Smooth muscle cell (in vitro differentiated cells): ENCODE results near the gene UTP14C. TPM values are rescaled to one million over a fixed set of nuclear protein-coding genes. Genes with fewer than 3 reads are reported as not detected.
A peak's percentile ranks its signal among the peaks of the same experiment; 100 is the strongest.

Source experiments
- DNase-seq: peaks from one replicate; lab custom pipeline; 2025; ENCODE audit not compliant: unreplicated experiment; lab: John Stamatoyannopoulos, UW
- H2AFZ ChIP-seq: fragments of 200-600 bp; sonication (generic); 2 replicates; pipeline ENCODE4 v1.6.0; 2016; ENCODE audit warnings: antibody characterized with exemption, low read depth, mild to moderate bottlenecking
- H3F3A ChIP-seq: fragments of 200-600 bp; sonication (generic); 2 replicates; pipeline ENCODE4 v1.6.0; 2017; ENCODE audit warnings: antibody characterized with exemption, low read depth
- H3K27ac ChIP-seq: fragments of 200-600 bp; sonication (generic); 2 replicates; pipeline ENCODE4 v1.5.1; 2016; ENCODE audit warnings: low read depth, mild to moderate bottlenecking
- H3K27me3 ChIP-seq: fragments of 200-600 bp; sonication (generic); 2 replicates; pipeline ENCODE4 v1.6.1; 2016; ENCODE audit warnings: low read depth, mild to moderate bottlenecking
- H3K36me3 ChIP-seq: fragments of 200-600 bp; sonication (generic); 2 replicates; pipeline ENCODE4 v1.5.1; 2016; ENCODE audit warnings: low read depth
- H3K4me1 ChIP-seq: fragments of 200-600 bp; sonication (generic); 2 replicates; pipeline ENCODE4 v1.5.1; 2016; ENCODE audit warnings: low read depth
- H3K4me2 ChIP-seq: fragments of 200-600 bp; sonication (generic); 2 replicates; pipeline ENCODE4 v1.6.0; 2016; ENCODE audit warnings: mild to moderate bottlenecking
- H3K4me3 ChIP-seq: fragments of 200-600 bp; sonication (generic); 2 replicates; pipeline ENCODE4 v1.5.1; 2016; ENCODE audit warnings: mild to moderate bottlenecking
- H3K79me2 ChIP-seq: fragments of 200-600 bp; sonication (generic); 2 replicates; pipeline ENCODE4 v1.6.0; 2016; ENCODE audit warnings: low read depth, mild to moderate bottlenecking
- H3K9ac ChIP-seq: fragments of 200-600 bp; sonication (generic); 2 replicates; pipeline ENCODE4 v1.6.0; 2016; ENCODE audit warnings: low read depth
- H3K9me3 ChIP-seq: fragments of 200-600 bp; sonication (generic); replicated peaks from 2 replicates; pipeline ENCODE4 v1.5.1; 2016; ENCODE audit warnings: low read depth
- H4K20me1 ChIP-seq: fragments of 200-600 bp; sonication (generic); 2 replicates; pipeline ENCODE4 v1.6.0; 2016; ENCODE audit warnings: low read depth
- WGBS: methylation state at CpG from one replicate; pipeline ENCODE4 v1.1.7; 2016; ENCODE audit warnings: low lambda C conversion rate; 5-methylcytosine and 5-hydroxymethylcytosine counted together
- polyA plus RNA-seq: library from polyadenylated mRNA; unstranded; fragments of >200 nt; fragmentation: Nextera tagmentation; extraction: Ambion mirVana; gene quantifications from 2 replicates; pipeline ENCODE4 v1.2.1, GENCODE V29; 2016
- total RNA-seq: library from RNA; depleted of rRNA; stranded (reverse); fragments of >200 nt; gene quantifications from 2 replicates; pipeline ENCODE4 v1.2.3, GENCODE V29; 2014
- TF ChIP-seq, protein P1 (sequence below): fragments of 200-600 bp; sonication (generic); IDR thresholded peaks from 2 replicates; pipeline ENCODE4 v1.5.1; 2017; ENCODE audit warnings: borderline replicate concordance, mild to moderate bottlenecking, antibody characterized with exemption; ENCODE audit not compliant: insufficient read depth, poor library complexity, severe bottlenecking

Gene UTP14C
- total and polyA plus RNA-seq, 2 experiments from 2014 or later = 8.1 to 18.3 TPM

DNA sequence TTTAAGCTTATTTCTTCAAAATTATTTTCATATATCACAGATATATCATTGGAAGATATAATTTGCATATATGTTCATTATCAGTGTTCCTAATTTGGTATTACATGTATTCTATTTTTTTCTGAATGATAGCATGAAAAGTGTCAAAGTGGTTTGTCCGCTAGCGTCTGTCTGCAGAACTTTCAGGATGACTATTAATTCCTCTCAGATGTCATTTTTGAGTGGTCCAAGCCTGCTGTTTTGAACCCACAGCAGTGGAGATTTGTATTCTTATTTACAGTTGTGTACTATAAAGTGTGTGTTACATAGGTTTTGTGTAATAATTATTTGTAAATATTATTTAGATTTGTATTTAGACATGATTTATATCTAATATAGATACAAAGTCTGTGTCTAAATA is 8.5 kb downstream of the UTP14C start:
- no peak overlapping the region for H3K4me3 ChIP-seq
- H4K20me1 ChIP-seq = no peaks in the 10 kb centered on the region
- H3K27me3 ChIP-seq = no peaks in the 10 kb centered on the region
- H3K4me1 ChIP-seq = no peaks in the 10 kb centered on the region
- H3K4me2 ChIP-seq = no peak overlapping the region
- peaks cover 12% of the 10 kb centered on the region for H3K36me3 ChIP-seq
- no peak overlapping the region for H3K9ac ChIP-seq
- peaks cover 7% of the 10 kb centered on the region for H3F3A ChIP-seq
- H3K9me3 ChIP-seq = peaks cover 3% of the 10 kb centered on the region
- no peaks in the 10 kb centered on the region for H3K79me2 ChIP-seq
- no peak overlapping the region for H2AFZ ChIP-seq
- no peak for DNase-seq
- TF ChIP-seq, protein P1, sequence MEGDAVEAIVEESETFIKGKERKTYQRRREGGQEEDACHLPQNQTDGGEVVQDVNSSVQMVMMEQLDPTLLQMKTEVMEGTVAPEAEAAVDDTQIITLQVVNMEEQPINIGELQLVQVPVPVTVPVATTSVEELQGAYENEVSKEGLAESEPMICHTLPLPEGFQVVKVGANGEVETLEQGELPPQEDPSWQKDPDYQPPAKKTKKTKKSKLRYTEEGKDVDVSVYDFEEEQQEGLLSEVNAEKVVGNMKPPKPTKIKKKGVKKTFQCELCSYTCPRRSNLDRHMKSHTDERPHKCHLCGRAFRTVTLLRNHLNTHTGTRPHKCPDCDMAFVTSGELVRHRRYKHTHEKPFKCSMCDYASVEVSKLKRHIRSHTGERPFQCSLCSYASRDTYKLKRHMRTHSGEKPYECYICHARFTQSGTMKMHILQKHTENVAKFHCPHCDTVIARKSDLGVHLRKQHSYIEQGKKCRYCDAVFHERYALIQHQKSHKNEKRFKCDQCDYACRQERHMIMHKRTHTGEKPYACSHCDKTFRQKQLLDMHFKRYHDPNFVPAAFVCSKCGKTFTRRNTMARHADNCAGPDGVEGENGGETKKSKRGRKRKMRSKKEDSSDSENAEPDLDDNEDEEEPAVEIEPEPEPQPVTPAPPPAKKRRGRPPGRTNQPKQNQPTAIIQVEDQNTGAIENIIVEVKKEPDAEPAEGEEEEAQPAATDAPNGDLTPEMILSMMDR = no peak
- H3K27ac ChIP-seq = no peak overlapping the region
- 96% methylated on average over 2 of the region's 2 CpGs for WGBS

DNA sequence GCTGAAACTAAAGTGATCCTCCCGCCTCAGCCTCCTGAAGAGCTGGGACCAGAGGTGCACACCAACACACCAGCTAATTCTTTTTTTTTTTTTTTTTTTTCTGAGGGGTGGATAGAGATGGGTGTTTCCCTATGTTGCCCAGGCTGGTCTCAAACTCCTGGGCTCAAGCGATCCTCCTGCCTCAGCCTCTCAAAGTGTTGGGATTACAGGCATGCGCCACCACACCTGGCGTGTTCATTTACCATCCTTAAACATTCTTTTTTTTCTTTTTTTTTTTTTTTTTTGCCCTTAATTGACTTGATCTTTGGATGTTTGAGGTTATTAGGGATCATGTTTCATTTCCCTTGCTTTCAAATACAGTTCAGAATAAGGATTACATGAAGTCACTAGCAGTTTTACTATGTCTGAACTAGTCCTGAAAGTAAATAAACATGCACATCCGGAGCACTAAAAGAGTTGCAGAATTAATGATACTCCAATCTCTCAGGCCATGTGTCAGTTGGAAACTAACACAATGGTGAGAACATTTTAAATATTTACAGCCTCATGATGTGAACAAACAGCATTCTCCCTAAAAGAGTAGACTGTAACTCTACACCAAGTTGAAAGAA is 10.2 kb downstream of the UTP14C start:
- WGBS = 86% methylated on average over 5 of the region's 5 CpGs
- H3K4me3 ChIP-seq = no peak overlapping the region
- no peaks in the 10 kb centered on the region for H3K4me1 ChIP-seq

DNA sequence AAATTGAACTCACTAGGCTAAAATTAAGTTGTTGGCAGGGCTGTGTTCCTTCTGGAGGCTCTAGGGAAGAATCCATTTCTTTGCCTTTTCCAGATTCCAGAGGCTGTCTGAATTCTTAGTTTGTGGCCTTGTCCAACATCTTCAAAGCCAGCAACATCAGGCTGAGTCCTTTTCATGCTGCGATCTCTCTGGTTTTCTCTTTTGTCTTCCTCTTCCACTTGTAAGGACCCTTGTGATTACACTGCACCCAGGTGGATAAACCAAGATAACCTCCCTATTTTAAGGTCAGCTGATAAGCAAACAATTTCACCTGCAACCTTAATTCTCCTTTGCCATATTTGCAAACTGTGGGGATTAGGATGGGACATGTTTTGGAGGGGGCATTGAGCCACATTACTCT is 11.5 kb downstream of the UTP14C start:
- no peak overlapping the region for H3K4me2 ChIP-seq
- no peak for DNase-seq
- H3K9ac ChIP-seq = no peak overlapping the region
- no peak overlapping the region for H2AFZ ChIP-seq
- no peaks in the 10 kb centered on the region for H3K79me2 ChIP-seq
- no peak overlapping the region for H3K27ac ChIP-seq
- no peaks in the 10 kb centered on the region for H3K27me3 ChIP-seq
- no peak overlapping the region for H3K4me3 ChIP-seq
- H4K20me1 ChIP-seq = no peaks in the 10 kb centered on the region
- WGBS = 91% methylated on average over 1 of the region's 1 CpG
- no peaks in the 10 kb centered on the region for H3K4me1 ChIP-seq
- no peaks in the 10 kb centered on the region for H3K9me3 ChIP-seq
- peaks cover 3% of the 10 kb centered on the region for H3F3A ChIP-seq
- H3K36me3 ChIP-seq = no peaks in the 10 kb centered on the region
- TF ChIP-seq, protein P1 = no peak

More for the DNA sequence above, 10.2 kb downstream of the UTP14C start:
- Histone ChIP-seq H3K36me3 (no peaks in the 10 kb centered on the region), H4K20me1 (no peaks in the 10 kb centered on the region), H3K9ac (no peak overlapping the region), H3K27me3 (no peaks in the 10 kb centered on the region), H2AFZ (no peak overlapping the region), H3K27ac (peak overlapping the region; percentile 19), H3K79me2 (no peaks in the 10 kb centered on the region), H3K4me2 (no peak overlapping the region), H3K9me3 (no peaks in the 10 kb centered on the region), H3F3A (peaks cover 7% of the 10 kb centered on the region)
- TF ChIP-seq, protein P1 = no peak
- no peak for DNase-seq

DNA sequence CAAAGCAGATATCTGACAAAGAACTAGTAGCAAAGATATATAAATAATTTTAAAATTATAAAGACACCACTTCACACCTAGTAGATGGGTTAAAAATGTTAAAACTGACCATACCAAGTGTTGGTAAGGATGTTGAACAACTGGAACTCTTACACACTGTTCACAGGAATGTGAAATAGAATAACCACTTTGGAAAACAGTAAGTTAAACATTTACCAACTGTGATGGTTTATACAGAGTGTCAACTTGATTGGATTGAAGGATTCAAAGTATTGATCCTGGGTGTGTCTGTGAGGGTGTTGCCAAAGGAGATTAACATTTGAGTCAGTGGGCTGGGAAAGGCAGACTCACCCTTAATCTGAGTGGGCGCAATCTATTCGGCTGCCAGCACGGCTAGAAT is 19.2 kb downstream of the UTP14C start:
- TF ChIP-seq, protein P1 = no peak

More for the DNA sequence above, 19.2 kb downstream of the UTP14C start:
- Histone ChIP-seq H2AFZ (no peak overlapping the region), H3K9me3 (no peaks in the 10 kb centered on the region), H3K4me1 (no peaks in the 10 kb centered on the region), H3F3A (no peaks in the 10 kb centered on the region), H3K36me3 (no peaks in the 10 kb centered on the region), H3K9ac (no peak overlapping the region), H3K27ac (no peak overlapping the region), H3K4me2 (no peak overlapping the region), H4K20me1 (no peaks in the 10 kb centered on the region), H3K27me3 (no peaks in the 10 kb centered on the region), H3K4me3 (no peak overlapping the region), H3K79me2 (no peaks in the 10 kb centered on the region)
- 70% methylated on average over 3 of the region's 3 CpGs for WGBS
- no peak for DNase-seq
